Heart left ventricle (tissue), 16 donors: ENCODE results near the gene CEP250. TPM values are rescaled to one million over a fixed set of nuclear protein-coding genes. Genes with fewer than 3 reads are reported as not detected.

ENCODE experiments used
- ATAC-seq, 4 donors: fragments of 200-7000 bp; cut with Tn5 transposase; one replicate each; pipeline ENCODE4 v1.9.1; 2020 to 2022; ENCODE audit warnings: moderate library complexity in 4 of 4, mild to moderate bottlenecking in 3 of 4, moderate number of reproducible peaks in 1 of 4
- DNase-seq, 5 donors: peaks; one replicate each; pipeline ENCODE4 v3.0.0-alpha.2; 2020
- H3K27ac ChIP-seq, 12 donors: fragments of 200-600 bp; sonication (generic) in 4 of 12; one replicate each; pipeline versions ENCODE4 v1.5.0 to v1.8.0; 2016 to 2022; ENCODE audit warnings: mild to moderate bottlenecking in 2 of 12
- H3K27me3 ChIP-seq, 9 donors: fragments of 200-600 bp; sonication (generic) in 2 of 9; one replicate each; pipeline versions ENCODE4 v1.5.1 to v1.8.0; 2016 to 2022; ENCODE audit warnings: mild to moderate bottlenecking in 3 of 9
- H3K36me3 ChIP-seq, 9 donors: fragments of 200-600 bp; sonication (generic) in 2 of 9; one replicate each; pipeline versions ENCODE4 v1.5.0 to v1.8.0; 2018 to 2022; ENCODE audit warnings: mild to moderate bottlenecking in 2 of 9
- H3K4me1 ChIP-seq, 12 donors: fragments of 200-600 bp; sonication (generic) in 4 of 12; one replicate each; pipeline versions ENCODE4 v1.5.0 to v1.8.0; 2016 to 2022; ENCODE audit warnings: mild to moderate bottlenecking in 3 of 12
- H3K4me3 ChIP-seq, 12 donors: fragments of 200-600 bp; sonication (generic) in 4 of 12; one replicate each; pipeline versions ENCODE4 v1.5.0 to v1.8.0; 2017 to 2022; ENCODE audit warnings: mild to moderate bottlenecking in 9 of 12, moderate library complexity in 4 of 12
- H3K9me3 ChIP-seq, 12 donors: fragments of 200-600 bp; sonication (generic) in 4 of 12; one replicate each; pipeline versions ENCODE4 v1.5.0 to v1.8.0; 2016 to 2022; ENCODE audit warnings: mild to moderate bottlenecking in 1 of 12
- POLR2A ChIP-seq, 2 donors: fragments of 450-650 bp; IDR thresholded peaks; one replicate each; pipeline ENCODE4 v1.6.1; 2017; ENCODE audit warnings: antibody characterized with exemption in 2 of 2, mild to moderate bottlenecking in 2 of 2, moderate library complexity in 2 of 2
- WGBS, 4 donors: extraction: QIAGEN DNeasy Blood & Tissue Kit in 2 of 4; methylation state at CpG; one replicate each; pipeline versions ENCODE4 v1.1.5 to v1.1.7; 2013 to 2018; 5-methylcytosine and 5-hydroxymethylcytosine counted together
- intact Hi-C, 10 donors: fragments of 100-400 bp; cut with DNase I; formaldehyde crosslinking; loops; one replicate each; pipeline versions ENCODE4 v1.11.1 to v1.14.2; 2022
- polyA plus RNA-seq, 2 donors: library from polyadenylated mRNA; stranded (reverse); fragments of 200-250 nt; gene quantifications; one replicate each; pipeline ENCODE4 v1.2.3, GENCODE V29; 2013
- total RNA-seq, 9 donors: library from RNA; depleted of rRNA in 2 of 9; stranded (reverse); fragments of >200 nt in 2 of 9; fragmentation: NEBNext Ultra II Directional in 3 of 9; extraction: Animal tissue kit (Norgen Biotek cat#: 25700) in 3 of 9; gene quantifications; one replicate each; pipeline versions ENCODE4 v1.1.0 to v1.2.4, GENCODE V29; 2016 to 2023
- TF ChIP-seq, protein P1 (sequence below), 12 donors: fragments of 200-600 bp; sonication (generic) in 4 of 12; IDR thresholded peaks; one replicate each; pipeline versions ENCODE4 v1.5.0 to v1.8.0; 2018 to 2022; ENCODE audit warnings: antibody characterized with exemption in 12 of 12, mild to moderate bottlenecking in 5 of 12
- donor health status: ischemic (EF 13 %, LVEDD 7.1; RV severe dilation, severe dysfunction).
- donor health status: healthy with polysubstance abuse.
- donor health status: DM: no; HTN: yes; CAD: no.
- donor health status: DM: no; HTN: no; CAD: no.
- donor health status: ischemic (EF 25% LVEDD 6.9; RV normal size, moderate dysfunction).
- donor health status: ischemic (EF 25% LVEDD 5.7; RV mildly dilated, moderate dysfunction).
- donor health status: healthy.
- donor health status: DM: yes; HTN: yes; CAD: no.
- donor health status: ischemic (EF 35%, LVEDD 5.7; RV mildly dilated, moderate dysfunction).
- donor health status: nonischemic (EF 11% LVEDD 7.7; RV severe dilation, severe dysfunction).
- donor health status: DM: yes; HTN: yes; CAD: no.
- donor health status: PGD.
- donor health status: ischemic (EF 29% LVEDD 5.4; RV normal size, mild dysfunction).
- donor health status: nonischemic (EF 23%, LVEDD 6.1; RV moderate dilation, normal function).

Gene CEP250
- total and polyA plus RNA-seq, 11 donors = 11.4 to 21.4 (median 14.9) TPM

DNA sequence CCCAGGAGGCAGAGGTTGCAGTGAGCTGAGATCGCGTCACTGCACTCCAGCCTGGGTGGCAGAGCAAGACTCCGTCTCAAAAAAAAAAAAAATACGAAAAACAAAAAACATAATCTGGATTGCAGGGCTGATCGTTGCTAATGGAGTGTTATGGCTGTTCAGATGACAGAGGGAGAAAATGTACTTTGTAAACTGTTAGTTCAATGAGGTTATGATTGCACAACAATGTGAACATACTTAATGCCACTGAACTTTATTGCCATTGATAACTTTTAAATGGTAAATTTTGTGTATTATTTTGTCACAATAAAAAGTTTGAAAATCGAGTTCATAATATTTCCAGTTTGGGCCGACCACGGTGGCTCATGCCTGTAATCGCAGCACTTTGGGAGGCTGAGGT lies 63.6 kb downstream of the CEP250 start:
- Histone ChIP-seq H3K9me3 (no peaks in the 10 kb centered on the region), H3K27me3 (no peaks in the 10 kb centered on the region), H3K36me3 (peaks cover 0 to 4% (median 0%) of the 10 kb centered on the region in 9 donors), H3K27ac (no peak overlapping the region), H3K4me3 (no peak overlapping the region), H3K4me1 (peaks cover 0 to 12% (median 0%) of the 10 kb centered on the region in 12 donors)
- WGBS, 4 donors = 84 to 90% (median 87%) methylated on average over 9 of the region's 9 CpGs
- intact Hi-C loops = loop anchor here in 2 of 10 donors (10.0 kb wide), 2 partner anchors 176 to 366 kb away; partner anchors contain the start of genes NFS1 (in 1 of the 2) and ROMO1 (in 1 of the 2)
- TF ChIP-seq, protein P1, sequence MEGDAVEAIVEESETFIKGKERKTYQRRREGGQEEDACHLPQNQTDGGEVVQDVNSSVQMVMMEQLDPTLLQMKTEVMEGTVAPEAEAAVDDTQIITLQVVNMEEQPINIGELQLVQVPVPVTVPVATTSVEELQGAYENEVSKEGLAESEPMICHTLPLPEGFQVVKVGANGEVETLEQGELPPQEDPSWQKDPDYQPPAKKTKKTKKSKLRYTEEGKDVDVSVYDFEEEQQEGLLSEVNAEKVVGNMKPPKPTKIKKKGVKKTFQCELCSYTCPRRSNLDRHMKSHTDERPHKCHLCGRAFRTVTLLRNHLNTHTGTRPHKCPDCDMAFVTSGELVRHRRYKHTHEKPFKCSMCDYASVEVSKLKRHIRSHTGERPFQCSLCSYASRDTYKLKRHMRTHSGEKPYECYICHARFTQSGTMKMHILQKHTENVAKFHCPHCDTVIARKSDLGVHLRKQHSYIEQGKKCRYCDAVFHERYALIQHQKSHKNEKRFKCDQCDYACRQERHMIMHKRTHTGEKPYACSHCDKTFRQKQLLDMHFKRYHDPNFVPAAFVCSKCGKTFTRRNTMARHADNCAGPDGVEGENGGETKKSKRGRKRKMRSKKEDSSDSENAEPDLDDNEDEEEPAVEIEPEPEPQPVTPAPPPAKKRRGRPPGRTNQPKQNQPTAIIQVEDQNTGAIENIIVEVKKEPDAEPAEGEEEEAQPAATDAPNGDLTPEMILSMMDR (IDR thresholded peaks at IDR 0.05) = no peak
- no peak for TF ChIP-seq POLR2A (IDR thresholded peaks at IDR 0.05)
- no peak for ATAC-seq
- no peak for DNase-seq

DNA sequence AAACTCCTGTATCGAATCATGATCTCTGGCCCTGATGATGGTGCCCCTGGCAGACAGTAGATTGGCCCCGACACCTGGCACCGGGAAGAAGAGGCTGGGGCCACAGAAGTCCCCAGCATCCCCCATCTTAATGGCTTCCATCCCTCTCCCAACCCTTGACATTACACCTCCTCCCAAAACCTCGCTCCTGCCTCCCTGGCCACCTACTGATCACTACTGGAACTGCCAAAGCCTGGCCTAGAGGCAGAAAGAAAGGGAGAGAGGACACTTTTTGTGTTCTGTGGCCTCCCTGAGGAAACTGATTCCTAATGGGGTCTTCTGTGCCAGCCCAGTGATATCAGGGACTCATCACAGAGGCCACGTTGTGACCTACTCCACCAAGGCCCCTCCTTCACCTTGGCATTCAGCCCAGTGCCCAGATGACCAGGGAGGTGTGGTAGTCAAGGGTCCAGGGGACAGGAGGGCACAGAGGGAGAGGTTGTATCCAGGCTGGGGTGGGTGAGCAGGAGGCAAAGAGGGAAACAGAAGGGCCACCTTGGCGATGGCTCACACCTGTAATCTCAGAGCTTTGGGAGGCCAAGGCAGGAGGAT lies 68.0 kb downstream of the CEP250 start:
- 73 to 80% (median 77%) methylated on average over 6 of the region's 6 CpGs for WGBS, 4 donors
- ATAC-seq = no peak
- H3K4me1 ChIP-seq = no peaks in the 10 kb centered on the region

DNA sequence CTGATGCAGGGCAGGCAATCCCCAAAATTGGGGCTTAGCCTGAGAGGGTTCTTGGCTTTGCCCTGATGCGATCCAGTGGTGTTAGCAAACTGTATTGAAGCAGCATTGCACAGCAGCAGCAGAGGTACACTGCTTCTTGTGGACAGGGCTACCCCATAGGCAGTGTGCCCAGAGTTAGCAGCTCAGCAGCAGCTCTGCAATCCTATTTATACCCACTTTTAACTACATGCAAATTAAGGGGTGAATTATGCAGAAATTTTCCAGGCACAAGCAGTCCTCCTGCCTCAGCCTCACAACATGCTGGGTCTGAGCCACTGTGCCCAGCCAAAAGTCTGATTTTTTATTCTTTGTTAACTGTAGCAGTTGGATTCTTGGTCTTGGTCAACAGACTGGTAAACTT lies 70.2 kb downstream of the CEP250 start:
- Histone ChIP-seq H3K36me3 (no peaks in the 10 kb centered on the region), H3K4me3 (no peak overlapping the region), H3K27me3 (no peaks in the 10 kb centered on the region), H3K27ac (no peak overlapping the region), H3K4me1 (no peaks in the 10 kb centered on the region), H3K9me3 (no peaks in the 10 kb centered on the region)
- ATAC-seq = no peak
- 82 to 100% (median 97%) methylated on average over 1 of the region's 1 CpG for WGBS, 4 donors
- intact Hi-C loops = no loop called here
- DNase-seq = no peak
- TF ChIP-seq, protein P1 (IDR thresholded peaks at IDR 0.05) = no peak
- TF ChIP-seq POLR2A (IDR thresholded peaks at IDR 0.05) = no peak

More for the DNA sequence above, 68.0 kb downstream of the CEP250 start:
- intact Hi-C loops = no loop called here
- TF ChIP-seq POLR2A (IDR thresholded peaks at IDR 0.05) = no peak
- TF ChIP-seq, protein P1 (IDR thresholded peaks at IDR 0.05) = peak in 10 of 12 donors; percentile 19 to 48 (median 32)
- no peak for DNase-seq
- Histone ChIP-seq H3K27me3 (no peaks in the 10 kb centered on the region), H3K36me3 (no peaks in the 10 kb centered on the region), H3K27ac (no peak overlapping the region), H3K9me3 (no peaks in the 10 kb centered on the region), H3K4me3 (no peak overlapping the region)

DNA sequence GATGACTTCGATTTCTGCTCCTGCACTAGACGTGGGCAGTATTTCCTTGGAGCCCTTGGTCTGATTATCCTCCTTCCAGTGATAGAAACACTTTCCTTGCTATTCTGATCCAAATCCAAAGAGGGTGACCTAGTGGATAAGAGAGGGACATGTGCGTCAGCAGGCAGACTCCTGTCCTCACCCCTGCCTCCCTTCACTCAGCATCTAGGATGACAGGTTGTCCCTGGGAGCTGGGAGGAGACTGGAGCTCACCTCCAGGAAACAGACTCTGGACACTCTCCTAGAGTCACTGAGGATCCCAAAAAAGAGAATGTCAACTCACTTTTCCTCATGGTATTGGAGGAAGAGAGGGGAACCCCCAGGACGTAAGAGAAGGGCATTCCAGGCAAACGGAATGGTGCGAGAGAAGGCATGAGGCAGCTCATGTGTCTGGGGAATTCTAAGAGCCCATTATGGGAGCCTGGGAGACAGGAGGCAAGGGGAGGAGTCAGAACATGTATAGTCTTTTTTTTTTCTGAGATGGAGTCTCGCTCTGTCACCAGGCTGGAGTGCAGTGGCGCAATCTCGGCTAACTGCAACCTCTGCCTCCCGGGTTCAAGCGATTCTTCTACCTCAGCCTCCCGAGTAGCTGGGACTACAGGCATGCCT lies 71.8 kb downstream of the CEP250 start:
- Histone ChIP-seq H3K4me1 (no peaks in the 10 kb centered on the region), H3K27ac (no peak overlapping the region), H3K27me3 (no peaks in the 10 kb centered on the region), H3K4me3 (no peak overlapping the region), H3K9me3 (no peaks in the 10 kb centered on the region), H3K36me3 (no peaks in the 10 kb centered on the region)
- no peak for TF ChIP-seq POLR2A (IDR thresholded peaks at IDR 0.05)
- TF ChIP-seq, protein P1 (IDR thresholded peaks at IDR 0.05) = no peak
- 78 to 82% (median 79%) methylated on average over 12 of the region's 12 CpGs for WGBS, 4 donors
- no peak for DNase-seq
- intact Hi-C loops = no loop called here
- ATAC-seq = no peak
